GM12874 (cell line): ENCODE results near the gene ADAT2.

Experiments used
- CTCF ChIP-seq: IDR thresholded peaks from 2 replicates; pipeline ENCODE4 v1.5.1; 2011; ENCODE audit warnings: low read depth, mild to moderate bottlenecking, control low read depth, low read length, moderate library complexity; ENCODE audit not compliant: insufficient read depth

ADAT2 gene

DNA sequence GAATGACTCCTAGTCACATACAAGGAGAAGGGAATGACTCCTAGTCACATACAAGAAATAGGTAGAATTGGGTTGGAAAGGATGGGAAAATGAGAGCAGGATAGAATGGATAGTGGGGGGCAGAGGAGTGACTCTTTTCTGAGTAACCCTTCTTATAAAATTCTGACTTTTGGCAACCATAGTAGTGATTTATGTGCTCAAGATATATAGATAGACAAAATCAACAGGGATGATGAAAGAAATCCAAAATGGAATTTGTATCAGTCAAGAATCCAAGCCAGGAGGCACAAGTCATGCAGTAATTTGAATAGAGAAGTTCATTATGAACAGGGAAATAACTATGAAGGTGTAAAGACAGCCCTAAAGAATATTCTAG lies 41.7 kb downstream of the ADAT2 start:
- no peak for TF ChIP-seq CTCF

GRCh38 chr6:143408151-143408786 lies 42.2 kb downstream of the ADAT2 start:
- TF ChIP-seq CTCF: no peak

- no peak for TF ChIP-seq CTCF
These were observed 43.8 kb downstream of the ADAT2 start for GRCh38 chr6:143406673-143407072.

- TF ChIP-seq CTCF: no peak
These were observed 44.9 kb downstream of the ADAT2 start for GRCh38 chr6:143405373-143406154.

DNA sequence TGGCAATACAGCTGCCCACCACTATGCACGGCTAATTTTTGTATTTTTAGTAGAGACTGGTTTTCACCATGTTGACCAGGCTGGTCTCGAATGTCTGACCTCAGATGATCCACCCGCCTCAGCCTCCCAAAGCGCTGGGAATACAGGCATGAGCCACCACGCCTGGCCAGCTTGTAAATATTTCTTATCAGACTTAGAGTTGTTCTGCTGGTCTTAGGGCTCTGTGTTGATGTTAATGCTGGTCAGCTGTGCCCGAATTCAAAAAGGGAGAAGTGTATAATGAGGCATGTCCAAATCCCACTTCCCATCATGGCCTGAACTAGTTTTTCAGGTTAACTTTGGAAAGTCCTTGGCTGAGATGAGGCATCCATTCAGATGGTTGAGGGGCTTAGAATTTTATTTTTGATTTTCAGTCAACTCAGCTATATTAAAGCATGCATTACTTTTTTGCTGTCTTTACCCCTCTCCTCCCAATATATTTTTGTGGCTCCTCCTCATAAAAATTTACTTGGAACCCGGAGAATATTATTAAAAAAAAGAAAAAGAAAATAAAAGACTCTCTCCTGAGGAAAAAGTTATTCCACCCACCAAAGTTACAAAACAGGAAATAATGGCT lies 47.7 kb downstream of the ADAT2 start:
- no peak for TF ChIP-seq CTCF

GRCh38 chr6:143401636-143402370 lies 48.7 kb downstream of the ADAT2 start:
- no peak for TF ChIP-seq CTCF

DNA sequence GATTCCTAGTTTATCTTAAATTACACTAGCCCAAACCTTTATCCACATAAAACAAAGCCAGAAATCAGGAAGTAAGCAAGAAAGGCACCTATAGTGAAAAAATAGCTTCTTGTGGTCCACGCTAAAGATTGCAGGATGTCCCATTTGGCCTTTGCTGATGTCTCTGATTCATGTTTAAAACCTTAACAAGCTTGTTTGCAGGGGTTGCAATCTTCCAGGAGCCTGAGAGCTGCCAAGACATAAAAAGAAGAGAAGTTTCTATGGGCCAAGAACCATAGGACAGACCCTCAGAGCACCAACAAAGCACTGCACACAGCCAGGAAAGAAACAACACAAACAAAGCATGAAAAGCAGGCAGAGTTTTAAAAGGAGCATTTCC lies 49.4 kb downstream of the ADAT2 start:
- TF ChIP-seq CTCF: no peak
